DOHH2 (cell line): Measurements from ENCODE around the gene SESTD1.
"Not testable (repeated sequence)": the region's sequence is repeated elsewhere in the genome, so short reads cannot be mapped to it uniquely, and the experiment has no call there.

Experiments used
- H3F3A ChIP-seq: fragments of 200-600 bp; sonication (generic), shearing (Covaris generic); 2 replicates; pipeline ENCODE4 v1.6.0; 2016; ENCODE audit warnings: antibody characterized with exemption, mild to moderate bottlenecking; ENCODE audit not compliant: control insufficient read depth, insufficient read depth
- H3K27ac ChIP-seq: fragments of 200-600 bp; sonication (generic); 2 replicates; pipeline ENCODE4 v1.5.1; 2014; ENCODE audit warnings: low read depth, mild to moderate bottlenecking, low read length, moderate library complexity
- H3K27me3 ChIP-seq: fragments of 200-600 bp; sonication (generic); 2 replicates; pipeline ENCODE4 v1.6.1; 2014; ENCODE audit warnings: mild to moderate bottlenecking, low read length, mixed read lengths; ENCODE audit not compliant: control insufficient read depth
- H3K36me3 ChIP-seq: fragments of 200-600 bp; sonication (generic); 2 replicates; pipeline ENCODE4 v1.6.1; 2014; ENCODE audit warnings: mild to moderate bottlenecking, low read length, moderate library complexity, mixed read lengths; ENCODE audit not compliant: control insufficient read depth
- H3K4me1 ChIP-seq: fragments of 200-600 bp; sonication (generic); 2 replicates; pipeline ENCODE4 v1.6.1; 2014; ENCODE audit warnings: mild to moderate bottlenecking, low read length, mixed read lengths; ENCODE audit not compliant: control insufficient read depth
- H3K4me2 ChIP-seq: fragments of 200-600 bp; sonication (generic); 2 replicates; pipeline ENCODE4 v1.6.0; 2014; ENCODE audit warnings: mild to moderate bottlenecking, low read length, moderate library complexity
- H3K4me3 ChIP-seq: fragments of 200-600 bp; sonication (generic); 2 replicates; pipeline ENCODE4 v1.5.1; 2014; ENCODE audit warnings: mild to moderate bottlenecking, low read length, mixed read lengths
- H3K79me2 ChIP-seq: fragments of 200-600 bp; sonication (generic); 2 replicates; pipeline ENCODE4 v1.6.1; 2014; ENCODE audit warnings: mild to moderate bottlenecking, low read length, mixed read lengths; ENCODE audit not compliant: control insufficient read depth
- H3K9me2 ChIP-seq: fragments of 200-600 bp; sonication (generic); replicated peaks from 2 replicates; pipeline ENCODE4 v1.6.1; 2014; ENCODE audit warnings: mild to moderate bottlenecking, low read length, mixed read lengths; ENCODE audit not compliant: control insufficient read depth
- H3K9me3 ChIP-seq: fragments of 200-600 bp; sonication (generic); 2 replicates; pipeline ENCODE4 v1.6.1; 2014; ENCODE audit warnings: antibody characterized with exemption, low read length, mixed read lengths; ENCODE audit not compliant: control insufficient read depth, insufficient read depth
- H4K20me1 ChIP-seq: fragments of 200-600 bp; sonication (generic); 2 replicates; pipeline ENCODE4 v1.6.0; 2014; ENCODE audit warnings: low read depth, mild to moderate bottlenecking, antibody characterized with exemption, low read length, moderate library complexity; ENCODE audit not compliant: control insufficient read depth, insufficient read depth
- CTCF ChIP-seq: fragments of 200-600 bp; sonication (generic); IDR thresholded peaks from one replicate; pipeline ENCODE4 v1.5.1; 2014; ENCODE audit warnings: antibody characterized with exemption, mild to moderate bottlenecking, low read depth, low read length; ENCODE audit not compliant: poor library complexity, severe bottlenecking
- EZH2phosphoT487 ChIP-seq: fragments of 200-600 bp; sonication (generic); IDR thresholded peaks from 2 replicates; pipeline ENCODE4 v1.6.1; 2017; ENCODE audit warnings: borderline replicate concordance, mild to moderate bottlenecking, antibody characterized with exemption, low read length, moderate library complexity, mixed read lengths

Gene SESTD1

GRCh38 chr2:179247318-179248023 lies 17.2 kb downstream of the SESTD1 start:
- peaks cover 38% of the 10 kb centered on the region for H3K79me2 ChIP-seq
- H3K9me3 ChIP-seq, result no peaks in the 10 kb centered on the region
- H3K4me1 ChIP-seq, result peaks cover 39% of the 10 kb centered on the region
- no peak for TF ChIP-seq EZH2phosphoT487
- TF ChIP-seq CTCF, result no peak
- H4K20me1 ChIP-seq, result no peaks in the 10 kb centered on the region
- no peaks in the 10 kb centered on the region for H3K27me3 ChIP-seq
- H3K4me3 ChIP-seq, result no peak overlapping the region
- H3F3A ChIP-seq, result no peaks in the 10 kb centered on the region
- H3K4me2 ChIP-seq, result no peak overlapping the region
- H3K36me3 ChIP-seq, result no peaks in the 10 kb centered on the region
- no peak overlapping the region for H3K27ac ChIP-seq
- no peaks in the 10 kb centered on the region for H3K9me2 ChIP-seq

DNA sequence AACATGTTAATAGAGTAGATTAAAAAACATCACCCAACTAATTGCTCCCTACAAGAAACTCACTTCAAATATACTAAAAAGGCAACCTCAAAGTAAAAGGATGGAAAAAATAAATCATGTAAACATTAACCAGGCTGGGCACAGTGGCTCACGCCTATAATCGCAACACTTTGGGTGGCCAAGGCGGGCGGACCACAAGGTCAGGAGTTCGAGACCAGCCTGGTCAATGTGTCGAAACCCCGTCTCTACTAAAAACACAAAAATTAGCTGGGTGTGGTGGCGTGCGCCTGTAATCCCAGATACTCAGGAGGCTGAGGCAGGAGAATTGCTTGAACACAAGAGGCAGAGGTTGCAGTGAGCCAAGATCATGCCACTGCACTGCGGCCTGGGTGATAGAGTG lies 18.8 kb downstream of the SESTD1 start:
- H3K9me3 ChIP-seq, H3K36me3 ChIP-seq, H3F3A ChIP-seq, H4K20me1 ChIP-seq, H3K9me2 ChIP-seq, H3K4me3 ChIP-seq, H3K27me3 ChIP-seq, H3K4me2 ChIP-seq, H3K27ac ChIP-seq: not testable (repeated sequence)
- Histone ChIP-seq H3K4me1 (peaks cover 25% of the 10 kb centered on the region), H3K79me2 (peaks cover 39% of the 10 kb centered on the region)

DNA sequence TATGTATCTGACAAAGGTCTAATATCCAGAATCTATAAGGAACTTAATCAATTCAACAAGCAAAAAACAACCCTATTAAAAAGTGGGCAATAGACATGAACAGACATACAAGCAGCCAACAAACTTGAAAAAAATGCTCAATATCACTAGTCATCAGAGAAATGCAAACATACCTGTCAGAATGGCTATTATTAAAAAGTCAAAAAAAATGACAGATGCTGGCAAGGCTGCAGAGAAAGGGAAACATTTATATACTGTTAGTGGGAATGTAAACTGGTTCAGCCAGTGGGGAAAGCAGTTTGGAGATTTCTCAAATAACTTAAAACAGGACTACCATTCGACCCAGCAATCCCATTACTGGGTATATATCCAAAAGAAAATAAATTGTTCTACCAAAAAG lies 21.6 kb downstream of the SESTD1 start:
- no peaks in the 10 kb centered on the region for H3K27me3 ChIP-seq
- no peaks in the 10 kb centered on the region for H3K9me3 ChIP-seq
- no peaks in the 10 kb centered on the region for H3F3A ChIP-seq
- TF ChIP-seq EZH2phosphoT487 (no peak), CTCF (no peak)
- peaks cover 7% of the 10 kb centered on the region for H3K4me1 ChIP-seq
- no peak overlapping the region for H3K4me3 ChIP-seq
- H3K79me2 ChIP-seq, result peaks cover 48% of the 10 kb centered on the region
- H3K36me3 ChIP-seq, result no peaks in the 10 kb centered on the region
- no peak overlapping the region for H3K4me2 ChIP-seq
- H4K20me1 ChIP-seq, result no peaks in the 10 kb centered on the region
- no peak overlapping the region for H3K27ac ChIP-seq
- no peaks in the 10 kb centered on the region for H3K9me2 ChIP-seq

DNA sequence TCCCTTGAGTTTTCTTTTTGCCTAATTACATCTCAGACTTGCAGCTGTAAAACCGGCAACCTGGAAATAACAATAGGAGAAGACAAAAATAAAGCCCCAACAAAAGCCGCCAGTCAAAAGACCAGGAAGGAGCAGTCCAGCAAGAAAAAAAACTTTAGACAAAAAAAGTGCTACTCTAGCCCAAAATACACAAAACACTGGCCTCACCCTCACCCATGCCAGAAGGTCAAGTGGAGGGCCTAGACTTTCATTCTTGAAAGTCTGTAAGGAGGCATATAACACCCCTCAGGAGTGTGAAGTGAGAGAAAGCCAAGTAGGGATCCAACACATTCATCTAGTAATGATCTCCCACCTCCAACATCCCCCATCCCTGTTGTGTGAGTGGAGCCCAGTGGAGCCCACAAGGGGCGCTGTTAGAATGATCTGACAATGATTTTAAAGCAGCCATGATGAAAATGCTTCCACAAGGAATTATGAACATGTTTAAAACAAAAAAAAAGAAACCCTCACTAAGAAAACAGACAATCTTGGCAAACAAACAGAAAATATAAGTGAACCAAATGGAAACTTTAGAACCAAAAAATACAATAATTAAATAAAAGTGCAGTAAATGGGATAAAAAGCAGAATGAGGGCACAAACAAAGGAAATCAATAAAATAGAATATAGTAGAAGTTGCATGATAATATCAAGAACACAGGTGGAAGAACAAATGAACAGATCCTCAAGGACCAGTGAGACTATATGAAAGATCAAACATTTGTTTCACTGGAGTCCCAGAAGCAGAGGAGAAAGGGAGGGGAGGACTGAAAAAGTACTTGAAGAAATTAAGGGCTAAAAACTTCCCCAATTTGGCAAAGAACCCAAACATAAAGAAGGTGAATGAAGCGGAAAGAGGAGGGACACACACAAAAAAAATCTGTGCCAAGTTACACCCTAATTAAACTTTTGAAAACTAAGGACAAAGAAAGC lies 23.9 kb downstream of the SESTD1 start:
- Histone ChIP-seq H3K4me1 (no peaks in the 10 kb centered on the region), H3K27me3 (no peaks in the 10 kb centered on the region), H3K4me3 (no peak overlapping the region), H3K9me3 (no peaks in the 10 kb centered on the region), H3K36me3 (no peaks in the 10 kb centered on the region), H3K27ac (no peak overlapping the region), H3K9me2 (no peaks in the 10 kb centered on the region), H4K20me1 (no peaks in the 10 kb centered on the region), H3K4me2 (no peak overlapping the region), H3F3A (no peaks in the 10 kb centered on the region), H3K79me2 (peaks cover 42% of the 10 kb centered on the region)
- peak; percentile 47 for TF ChIP-seq CTCF
- no peak for TF ChIP-seq EZH2phosphoT487
